ENCODE results near the gene ABLIM3.

ABLIM3 gene

DNA sequence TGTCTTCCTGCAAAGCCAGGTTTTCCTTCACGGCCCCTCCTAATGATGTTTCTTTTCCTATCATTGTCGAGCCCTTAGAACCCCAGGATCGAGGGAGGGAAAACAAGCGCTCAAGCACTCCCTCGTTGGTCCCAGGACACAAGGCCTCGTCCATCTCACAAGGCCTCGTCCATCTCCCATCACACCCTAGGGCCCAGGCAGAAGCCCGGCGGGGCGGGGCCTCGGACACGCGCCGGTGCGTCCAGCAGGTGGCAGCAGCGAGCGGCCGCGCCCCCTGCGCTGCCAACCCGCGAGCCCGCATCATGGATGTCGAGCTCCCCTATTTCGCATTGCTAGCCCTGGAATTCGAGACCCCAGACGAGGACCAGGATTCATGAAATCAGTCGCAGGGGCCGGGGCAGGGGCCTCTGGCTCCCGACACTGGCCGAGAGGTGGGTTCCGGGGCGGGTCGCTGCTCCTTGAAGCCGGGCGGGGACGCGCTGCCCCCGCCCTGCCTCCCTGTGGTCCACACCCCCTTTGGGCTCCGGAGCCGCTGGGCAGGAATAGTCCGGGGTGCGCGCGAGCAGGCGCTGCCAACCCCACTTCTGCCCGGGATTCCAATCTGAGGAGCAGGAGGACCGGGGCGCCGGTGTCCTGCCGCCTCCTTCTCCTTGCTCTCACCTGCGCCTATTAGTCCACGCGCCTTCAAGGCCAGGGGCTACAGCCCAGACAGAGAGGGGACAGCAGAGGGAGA lies at the start of gene ABLIM3:
TSS of gene ABLIM3 (plus strand) at position 270 of the 733 bp plus-strand sequence. CDS start 603 bp downstream, outside the sequence.
- DNase-seq (ENCODE audit: low read depth) = peak; percentile 35

DNA sequence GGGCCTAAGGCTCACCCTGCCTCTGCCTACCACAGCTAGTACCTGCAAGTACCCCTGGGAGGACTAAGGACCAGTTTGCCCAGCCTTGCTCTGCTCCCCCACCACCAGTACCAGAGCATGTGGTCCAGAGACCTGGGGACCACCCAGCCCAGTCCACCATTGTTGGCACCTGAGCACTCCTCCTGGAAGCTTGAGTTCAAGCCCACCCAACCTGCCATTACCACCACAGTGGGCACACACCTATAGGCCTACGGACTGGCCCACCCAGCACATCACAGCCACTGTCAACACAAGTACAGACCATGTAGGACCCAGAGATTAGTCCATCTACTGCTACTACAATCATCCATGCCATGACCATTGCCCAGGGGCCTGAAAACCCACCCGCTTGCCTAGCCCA lies 47.7 kb upstream of the ABLIM3 start:
- no peak for DNase-seq (ENCODE audit: low read depth)

DNA sequence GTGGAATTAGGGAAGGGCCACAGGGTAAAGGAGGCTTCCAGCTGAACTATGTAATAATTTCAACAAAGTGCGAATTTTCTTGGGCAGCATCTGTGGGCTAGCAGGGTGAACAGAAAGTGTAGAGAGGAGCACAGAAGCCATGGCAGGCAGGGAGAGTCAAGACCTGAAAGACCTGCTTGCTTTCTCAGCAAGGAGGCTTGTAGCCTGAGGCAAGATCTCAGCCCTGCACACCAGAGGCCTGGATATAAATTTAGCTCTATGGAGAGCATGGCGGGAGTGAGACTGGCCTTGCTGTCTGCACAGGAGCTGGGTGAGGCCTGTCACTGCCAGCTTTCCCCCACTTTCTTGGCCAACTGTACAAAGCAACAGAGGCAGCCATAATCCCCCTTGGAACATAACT lies 46.3 kb upstream of the ABLIM3 start:
- DNase-seq (ENCODE audit: low read depth) = no peak

DNA sequence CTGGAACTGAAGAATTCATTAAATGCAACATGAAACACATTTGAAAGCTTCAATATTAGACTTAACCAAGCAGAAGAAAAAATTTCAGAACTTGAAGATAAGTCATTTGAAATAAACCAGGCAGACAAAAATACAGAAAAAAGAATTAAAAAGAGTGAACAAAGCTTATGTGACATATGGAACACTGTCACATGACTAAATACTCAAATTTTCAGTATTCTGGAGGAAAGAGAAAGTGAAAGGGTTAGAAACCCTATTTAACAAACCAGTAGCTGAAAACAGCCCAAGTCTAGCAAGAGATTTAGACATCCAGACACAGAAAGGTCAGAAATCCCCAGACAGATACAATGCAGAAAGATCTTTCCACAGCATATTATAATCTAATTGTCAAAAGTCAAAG lies 41.4 kb upstream of the ABLIM3 start:
- no peak for DNase-seq (ENCODE audit: low read depth)

DNA sequence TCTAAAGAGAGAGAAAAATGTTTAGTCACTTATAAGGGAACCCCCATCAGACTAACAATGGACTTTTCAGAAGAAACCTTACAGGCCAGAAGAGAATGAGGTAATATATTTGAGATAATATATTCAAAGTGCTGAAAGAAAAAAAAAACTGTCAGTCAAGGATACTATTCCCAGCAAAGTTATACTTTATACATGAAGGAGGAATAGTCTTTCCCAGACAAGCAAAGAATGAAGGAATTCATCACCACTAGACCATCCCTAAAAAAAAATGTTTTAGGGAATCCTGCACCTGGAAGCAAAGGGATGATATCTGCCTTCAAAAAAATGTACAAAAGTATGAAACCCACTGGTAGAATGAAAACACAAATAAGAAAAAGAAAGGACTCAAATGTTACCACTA lies 41.0 kb upstream of the ABLIM3 start:
- no peak for DNase-seq (ENCODE audit: low read depth)

DNA sequence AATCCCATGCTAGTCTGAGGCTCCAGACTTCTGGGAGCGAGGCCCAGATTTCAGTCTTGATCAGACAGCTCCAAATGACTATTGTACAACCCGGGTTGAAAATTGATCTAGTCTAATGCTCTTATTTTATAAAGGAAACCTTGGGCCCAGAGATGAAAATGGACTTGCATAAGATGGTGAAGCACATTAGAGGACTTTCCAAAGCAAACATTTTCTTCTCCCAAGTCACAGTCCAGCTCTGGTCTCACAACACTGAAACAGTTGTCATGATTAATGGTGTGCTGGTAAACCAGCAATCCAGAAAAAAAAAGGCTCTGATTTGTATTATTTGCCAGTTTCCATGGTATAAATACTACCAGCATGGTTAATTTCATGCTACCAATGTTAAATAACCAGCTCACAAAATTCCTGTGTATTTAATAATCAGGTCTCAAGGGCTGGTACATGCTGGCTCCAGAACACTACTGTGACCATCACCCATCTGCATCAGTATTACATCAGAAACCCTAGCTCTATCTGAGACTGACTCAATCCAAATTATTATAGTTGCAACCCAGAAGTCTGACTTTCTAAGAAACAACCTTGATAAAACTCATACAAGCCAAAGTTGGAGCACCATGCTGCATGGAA lies 32.5 kb upstream of the ABLIM3 start:
- DNase-seq (ENCODE audit: low read depth) = no peak

DNA sequence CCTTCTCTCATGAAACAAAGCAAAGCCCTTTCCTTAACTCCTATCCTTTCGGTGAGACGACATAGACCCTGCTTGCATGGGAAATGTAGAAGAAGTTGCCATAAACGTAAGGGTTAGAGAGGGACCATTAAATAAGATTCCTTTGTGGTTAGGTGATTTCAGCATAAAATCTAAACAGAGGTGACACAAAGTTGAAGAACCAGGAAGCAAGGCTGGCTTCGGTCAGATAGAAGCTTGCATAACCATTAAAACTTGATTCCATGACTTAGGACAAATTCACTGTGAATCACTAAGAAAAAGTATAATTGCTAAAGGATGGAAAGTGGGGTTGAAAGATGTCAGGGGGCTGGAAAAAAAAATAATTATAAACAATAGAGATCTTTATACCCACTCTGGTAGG lies 30.9 kb upstream of the ABLIM3 start:
- DNase-seq (ENCODE audit: low read depth) = no peak

DNA sequence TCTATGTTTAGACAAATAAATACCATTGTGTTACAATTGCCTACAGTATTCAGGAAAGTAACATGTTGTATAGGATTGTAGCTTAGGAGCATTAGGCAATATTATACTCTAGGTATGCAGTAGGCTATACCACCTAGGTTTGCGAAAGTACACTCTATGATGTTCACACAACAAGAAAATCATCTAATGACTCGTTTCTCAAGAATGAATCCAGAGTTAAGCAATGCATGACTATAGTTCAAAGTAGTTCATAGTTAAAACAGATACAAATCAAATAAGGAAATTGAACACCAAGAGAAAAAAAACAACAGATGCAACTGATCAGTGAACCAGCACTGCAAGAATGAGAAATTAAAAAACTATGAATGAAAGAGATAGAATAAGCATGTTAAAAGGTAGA lies 27.6 kb upstream of the ABLIM3 start:
- no peak for DNase-seq (ENCODE audit: low read depth)

DNA sequence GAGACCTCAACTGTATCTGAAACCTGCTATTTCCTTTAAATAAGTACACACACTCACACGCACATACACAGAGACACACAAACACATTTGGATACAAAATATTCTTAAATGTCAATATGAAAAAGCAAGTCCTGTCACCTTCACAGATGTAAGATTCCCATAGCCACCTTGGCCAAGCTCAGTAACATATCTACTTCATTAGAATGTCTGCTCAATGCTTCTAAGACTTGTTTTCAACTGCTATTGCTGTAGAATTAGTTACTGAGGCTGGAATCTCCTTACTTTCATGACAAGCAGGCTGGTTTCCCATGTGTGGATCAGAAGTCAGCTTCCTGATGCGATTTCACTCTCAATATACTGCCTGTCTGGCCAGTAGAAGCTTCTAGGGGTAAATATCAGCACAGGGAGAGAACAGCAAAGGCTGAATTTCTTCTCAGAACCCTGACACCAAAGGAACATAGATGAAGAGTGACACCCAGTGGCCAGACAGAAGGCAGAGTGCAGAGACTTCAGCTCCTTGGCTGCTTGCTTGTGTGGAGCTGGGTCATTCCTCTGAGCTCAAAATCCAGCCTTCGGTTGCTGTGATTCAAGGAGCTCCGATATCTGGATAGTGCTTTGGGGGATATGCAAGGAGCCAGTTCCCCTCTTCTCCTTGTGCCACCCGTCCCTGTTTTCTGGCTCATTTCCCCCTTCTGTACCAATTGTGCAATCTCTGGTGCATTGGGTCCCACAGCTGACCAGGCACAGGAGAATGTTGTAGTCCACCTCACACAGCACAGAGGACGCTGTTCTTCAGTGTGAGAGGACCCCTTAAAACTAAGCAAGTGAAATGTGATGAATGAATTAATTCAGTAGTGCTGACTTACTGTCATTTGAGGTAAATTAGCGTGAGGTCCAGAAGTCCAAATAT lies 26.6 kb upstream of the ABLIM3 start:
- DNase-seq (ENCODE audit: low read depth) = peak; percentile 49

DNA sequence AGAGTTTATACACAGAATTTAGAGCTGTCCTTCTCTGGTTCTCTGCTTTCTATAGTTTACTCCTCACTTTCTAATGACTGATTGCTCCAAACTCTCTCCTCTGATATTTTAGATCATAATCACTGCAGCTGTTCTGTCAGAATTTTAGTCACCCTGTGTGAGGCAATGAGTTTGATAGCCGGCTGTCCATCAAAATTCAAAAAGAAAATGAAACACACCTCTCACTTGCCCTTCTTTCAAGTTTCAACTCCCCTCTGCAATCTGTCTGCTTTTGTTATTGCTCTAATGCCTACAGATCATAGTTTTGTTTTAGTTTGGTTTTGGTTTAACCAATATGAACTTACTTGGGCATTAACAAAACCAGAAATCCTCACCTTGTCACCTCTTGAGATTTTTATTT lies 23.3 kb upstream of the ABLIM3 start:
- DNase-seq (ENCODE audit: low read depth) = no peak

DNA sequence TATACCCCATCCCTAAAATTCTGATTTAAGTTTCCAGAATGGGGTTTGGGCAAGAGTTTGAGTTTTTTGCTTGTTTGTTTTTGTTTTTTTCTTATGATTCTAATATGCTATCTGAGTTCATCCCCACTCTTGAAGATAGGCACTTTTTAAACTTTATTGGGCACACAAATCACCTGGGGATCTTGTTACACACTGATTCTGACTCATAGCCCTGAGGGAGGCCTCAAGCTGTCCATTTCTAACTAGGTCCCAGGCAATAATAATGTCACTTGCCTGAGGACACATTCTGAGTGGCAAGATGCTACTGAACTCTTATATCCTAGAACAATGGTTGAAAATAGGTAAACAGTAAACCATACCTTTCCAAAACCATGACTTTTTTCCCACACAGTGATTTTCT lies 22.8 kb upstream of the ABLIM3 start:
- DNase-seq (ENCODE audit: low read depth) = no peak

DNA sequence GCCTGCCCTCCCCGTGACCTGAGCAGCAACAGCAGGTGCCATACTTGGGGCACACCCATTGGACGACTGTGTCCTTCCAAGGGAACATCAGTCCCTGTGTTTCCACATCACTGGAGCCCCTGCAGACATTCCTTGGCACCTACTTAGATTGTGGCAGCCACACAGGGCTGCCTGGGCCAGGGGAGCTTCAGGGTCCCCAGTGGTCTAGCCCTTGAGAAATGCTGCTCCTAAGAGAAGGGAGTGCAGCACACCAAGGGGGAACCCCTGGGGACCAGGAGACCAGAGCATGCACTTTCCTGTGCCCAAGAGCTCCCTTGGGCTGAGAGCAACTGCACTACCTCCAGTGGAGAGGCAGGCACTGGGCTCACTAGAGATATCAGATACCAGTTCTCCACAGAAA lies 20.1 kb upstream of the ABLIM3 start:
- DNase-seq (ENCODE audit: low read depth) = no peak

DNA sequence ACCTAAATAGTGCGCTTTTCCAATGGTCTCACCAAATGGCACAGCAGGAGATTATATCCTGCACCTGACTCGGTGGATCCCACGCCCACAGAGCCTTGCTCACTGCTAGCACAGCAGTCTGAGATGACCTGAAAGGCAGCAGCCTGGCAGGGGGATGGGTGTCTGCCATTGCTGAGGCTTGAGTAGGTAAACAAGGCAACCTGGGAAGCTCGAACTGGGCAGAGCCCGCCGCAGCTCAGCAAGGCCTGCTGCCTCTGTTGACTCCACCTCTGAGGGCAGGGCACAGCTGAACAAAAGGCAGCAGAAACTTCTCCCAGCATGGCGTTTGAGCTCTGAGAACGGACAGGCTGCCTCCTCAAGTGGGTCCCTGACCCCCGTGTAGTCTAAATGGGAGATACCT lies 18.1 kb upstream of the ABLIM3 start:
- no peak for DNase-seq (ENCODE audit: low read depth)

DNA sequence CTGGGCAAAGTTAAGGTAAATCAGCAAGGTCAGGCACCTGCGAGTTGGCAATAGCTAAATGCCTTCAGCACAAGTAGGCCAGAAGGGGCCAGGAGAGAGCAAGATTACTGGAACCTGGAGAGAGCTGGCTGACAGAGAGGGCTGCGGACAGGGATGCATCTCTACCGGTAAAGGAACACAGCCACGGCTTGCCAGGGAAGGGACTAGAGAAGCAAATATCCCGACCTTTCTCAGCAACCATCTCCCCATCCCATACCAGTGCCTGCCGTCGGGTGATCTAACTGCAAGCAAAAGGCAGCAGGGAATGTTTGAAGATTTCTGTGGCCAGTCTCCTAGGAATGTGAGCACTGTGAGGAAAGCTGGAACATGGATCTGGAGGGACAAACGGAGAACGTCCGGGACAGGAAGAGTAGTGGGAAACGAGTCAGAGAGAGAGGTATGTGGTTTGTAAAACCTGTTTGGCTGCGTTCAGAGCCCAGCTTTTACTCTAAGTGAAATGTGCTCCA lies 15.9 kb upstream of the ABLIM3 start:
- DNase-seq (ENCODE audit: low read depth) = no peak

DNA sequence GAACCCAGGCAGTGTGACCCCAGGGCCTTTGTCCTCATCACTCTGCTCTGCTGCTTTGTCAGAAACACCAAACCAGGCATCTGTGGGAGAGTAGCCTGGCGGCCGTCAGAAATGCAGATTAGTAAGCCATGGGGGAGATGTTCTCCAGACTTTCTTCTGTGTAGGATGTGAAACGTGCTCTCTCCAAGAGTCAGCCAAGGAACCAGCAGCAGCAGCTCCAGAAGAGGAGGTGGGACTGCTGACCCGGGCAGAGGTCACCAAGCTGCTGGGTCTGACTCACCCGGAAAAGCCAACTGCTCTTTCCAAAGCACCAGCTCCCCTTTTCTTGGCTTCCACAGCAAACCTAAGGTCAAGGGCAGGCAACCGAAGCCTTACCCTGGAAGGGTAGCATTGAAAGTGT lies 14.4 kb upstream of the ABLIM3 start:
- DNase-seq (ENCODE audit: low read depth) = no peak

DNA sequence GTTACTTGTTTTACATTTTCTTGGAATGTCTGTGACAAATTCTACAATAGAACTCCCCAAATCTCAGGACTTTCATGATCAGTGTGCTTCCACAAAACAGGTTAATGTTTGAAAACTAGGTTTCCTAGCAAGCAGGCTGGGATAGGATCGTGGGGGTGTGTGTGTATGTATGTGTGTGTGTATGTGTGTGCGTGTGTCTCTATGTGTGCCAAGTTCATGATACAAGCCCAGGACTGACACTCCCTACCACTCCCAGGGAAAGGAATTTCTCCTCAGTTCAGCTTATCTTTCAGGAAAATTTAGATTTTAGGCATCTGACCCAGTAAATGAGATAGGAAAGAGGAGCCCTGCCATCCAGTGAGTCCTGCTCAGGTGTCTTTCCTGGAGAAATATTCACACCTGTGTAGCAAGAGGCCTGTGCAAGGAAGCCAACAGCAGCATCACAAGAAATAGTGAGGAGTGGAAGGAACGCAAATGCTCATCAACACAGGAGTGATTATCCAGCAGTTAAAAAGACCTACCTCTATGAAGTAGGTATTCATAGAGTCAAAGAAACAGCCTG lies 13.8 kb upstream of the ABLIM3 start:
- no peak for DNase-seq (ENCODE audit: low read depth)

DNA sequence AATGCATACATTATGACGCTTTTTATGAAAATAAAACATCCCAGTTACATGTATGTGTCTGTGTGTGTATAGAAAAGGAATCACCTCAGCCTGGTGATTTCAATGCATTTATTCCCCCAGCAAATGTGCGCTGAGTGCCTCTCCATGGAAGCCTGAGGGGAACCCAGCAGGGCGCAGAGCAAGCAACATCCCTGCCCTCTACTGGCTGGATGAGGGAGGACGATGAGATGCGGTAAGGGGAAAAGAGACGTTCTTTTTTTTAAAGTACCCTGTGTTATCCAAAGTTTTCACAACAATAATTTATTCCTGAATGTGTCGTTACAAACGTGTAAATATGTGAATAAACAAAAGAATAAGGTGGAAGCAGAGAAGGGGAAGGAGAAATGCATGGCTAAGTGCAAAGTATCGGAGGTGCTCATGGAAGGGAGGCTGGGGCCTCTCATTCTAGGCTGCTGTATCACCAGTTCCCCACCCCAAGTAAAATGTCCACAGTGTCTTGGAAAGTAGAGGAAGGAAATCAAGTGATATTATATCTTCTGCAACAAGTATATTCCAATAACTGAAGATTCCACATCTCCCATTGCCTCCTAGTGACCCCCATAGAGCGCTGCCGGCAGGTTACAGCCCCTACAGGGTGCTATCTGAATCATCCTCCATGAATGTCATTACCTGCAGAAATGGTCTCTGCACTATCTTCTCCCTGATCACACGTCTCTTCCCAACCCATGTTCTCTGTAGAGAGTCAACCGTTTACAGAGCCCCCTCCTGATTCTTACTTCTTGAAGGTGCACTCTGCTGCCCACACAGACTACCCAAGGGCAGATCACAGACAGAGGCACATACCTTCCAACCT lies 13.0 kb upstream of the ABLIM3 start:
- no peak for DNase-seq (ENCODE audit: low read depth)

DNA sequence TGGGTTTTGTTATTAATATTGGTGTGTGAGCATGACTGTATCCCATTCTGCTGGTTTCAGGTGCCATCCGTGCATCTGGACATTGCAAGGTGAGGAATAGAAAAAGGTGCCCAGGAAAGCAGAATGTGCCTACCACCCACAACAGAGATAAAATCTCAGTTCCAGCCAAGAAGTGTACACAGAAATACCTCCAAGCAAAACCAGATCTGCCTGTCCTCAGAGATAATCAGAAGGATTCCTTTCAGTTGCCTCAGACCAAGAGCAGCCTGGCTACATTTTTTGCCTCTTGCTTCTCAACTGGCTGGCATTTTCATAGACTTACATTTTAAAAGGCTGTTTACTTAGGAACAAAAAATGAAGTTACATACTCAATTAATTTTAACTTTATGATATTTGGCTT lies 12.1 kb upstream of the ABLIM3 start:
- no peak for DNase-seq (ENCODE audit: low read depth)

DNA sequence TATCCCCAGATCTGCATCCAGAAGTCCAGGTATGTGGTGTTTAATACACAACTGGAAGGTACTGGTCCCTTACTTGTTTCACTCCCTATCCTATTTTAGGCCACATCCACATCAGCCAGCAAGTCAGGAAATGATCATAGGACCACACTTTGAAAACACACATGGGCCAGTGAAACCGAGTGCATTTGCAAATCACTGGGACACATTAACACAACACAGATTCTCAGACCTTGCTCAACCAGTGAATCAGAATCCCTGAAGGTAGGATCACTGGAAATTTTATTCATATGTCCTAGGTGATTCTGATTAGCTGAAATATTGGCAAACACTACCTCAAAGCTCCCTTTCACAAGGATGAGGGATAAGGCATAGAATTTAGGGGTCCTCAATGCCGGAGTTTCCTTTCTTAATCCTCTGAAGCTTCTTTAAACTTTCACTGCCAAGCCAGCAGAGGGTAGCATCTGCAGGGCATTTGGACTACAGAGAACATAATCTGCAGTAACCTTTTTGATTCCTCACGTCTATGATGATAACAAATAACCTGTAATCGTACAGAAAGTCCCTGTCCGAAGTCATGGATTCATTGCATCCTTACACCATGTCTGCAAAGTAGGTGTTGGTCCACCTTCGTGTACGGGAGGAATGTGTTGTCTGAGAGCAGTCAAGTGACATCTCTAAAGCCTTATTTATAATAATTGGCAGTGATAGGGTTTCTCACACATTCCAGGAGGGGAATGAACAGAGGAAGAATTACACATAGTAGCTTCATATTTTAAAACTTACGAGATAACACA lies 11.0 kb upstream of the ABLIM3 start:
- no peak for DNase-seq (ENCODE audit: low read depth)

DNA sequence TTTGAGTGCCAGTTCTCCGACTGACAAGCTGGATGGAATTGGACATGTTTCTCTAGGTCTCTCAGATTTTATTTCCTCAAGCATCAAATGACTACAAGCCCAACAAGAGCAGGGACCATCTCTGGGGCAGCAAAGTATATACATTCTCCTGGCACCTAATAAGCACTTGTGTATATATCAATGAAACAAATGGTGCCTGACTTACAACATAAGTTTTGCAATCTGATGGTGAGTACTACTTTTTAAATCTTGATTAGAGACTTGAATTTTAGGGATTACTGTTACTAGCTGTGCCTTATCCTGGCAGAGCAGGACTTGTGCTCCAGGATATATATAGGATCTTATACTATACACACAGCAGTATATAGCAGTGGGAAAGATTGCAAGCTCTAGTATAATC lies 8.8 kb upstream of the ABLIM3 start:
- no peak for DNase-seq (ENCODE audit: low read depth)
